ENCODE measurements around the gene ZNF837. TPM values are rescaled to one million over a fixed set of nuclear protein-coding genes. Genes with fewer than 3 reads are reported as not detected.
A peak's percentile ranks its signal among the peaks of the same experiment; 100 is the strongest.

Gene ZNF837
- total and polyA plus RNA-seq, 2 of the 13 experiments (the other 11 are each of a cell fraction or from before 2014, with no cell fraction given), result 0.29 to 1.3 TPM

- peak; percentile 15; the same call in 1 of the 2 replicates for TF ChIP-seq ZHX2 (IDR thresholded peaks at IDR 0.05; ENCODE audit: low read depth)
- peak; percentile 79; the same call in 1 of the 2 replicates for TF ChIP-seq ZHX2 (CRISPR knock-in tag; IDR thresholded peaks at IDR 0.05; ENCODE audit: borderline replicate concordance)
- TF ChIP-seq CBX2 (IDR thresholded peaks at IDR 0.05; ENCODE audit: low read depth, low read length), result no peak
- TF ChIP-seq CBX2 (CRISPR knock-in tag; IDR thresholded peaks at IDR 0.05; ENCODE audit: low read depth), result no peak
- peak; percentile 71; the same call in 1 of the 2 replicates for TF ChIP-seq SP4 (CRISPR knock-in tag; IDR thresholded peaks at IDR 0.05)
- TF ChIP-seq, protein P1, sequence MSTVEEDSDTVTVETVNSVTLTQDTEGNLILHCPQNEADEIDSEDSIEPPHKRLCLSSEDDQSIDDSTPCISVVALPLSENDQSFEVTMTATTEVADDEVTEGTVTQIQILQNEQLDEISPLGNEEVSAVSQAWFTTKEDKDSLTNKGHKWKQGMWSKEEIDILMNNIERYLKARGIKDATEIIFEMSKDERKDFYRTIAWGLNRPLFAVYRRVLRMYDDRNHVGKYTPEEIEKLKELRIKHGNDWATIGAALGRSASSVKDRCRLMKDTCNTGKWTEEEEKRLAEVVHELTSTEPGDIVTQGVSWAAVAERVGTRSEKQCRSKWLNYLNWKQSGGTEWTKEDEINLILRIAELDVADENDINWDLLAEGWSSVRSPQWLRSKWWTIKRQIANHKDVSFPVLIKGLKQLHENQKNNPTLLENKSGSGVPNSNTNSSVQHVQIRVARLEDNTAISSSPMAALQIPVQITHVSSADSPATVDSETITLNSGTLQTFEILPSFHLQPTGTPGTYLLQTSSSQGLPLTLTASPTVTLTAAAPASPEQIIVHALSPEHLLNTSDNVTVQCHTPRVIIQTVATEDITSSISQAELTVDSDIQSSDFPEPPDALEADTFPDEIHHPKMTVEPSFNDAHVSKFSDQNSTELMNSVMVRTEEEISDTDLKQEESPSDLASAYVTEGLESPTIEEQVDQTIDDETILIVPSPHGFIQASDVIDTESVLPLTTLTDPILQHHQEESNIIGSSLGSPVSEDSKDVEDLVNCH (CRISPR knock-in tag; IDR thresholded peaks at IDR 0.05), result no peak
- TF ChIP-seq, protein P2, sequence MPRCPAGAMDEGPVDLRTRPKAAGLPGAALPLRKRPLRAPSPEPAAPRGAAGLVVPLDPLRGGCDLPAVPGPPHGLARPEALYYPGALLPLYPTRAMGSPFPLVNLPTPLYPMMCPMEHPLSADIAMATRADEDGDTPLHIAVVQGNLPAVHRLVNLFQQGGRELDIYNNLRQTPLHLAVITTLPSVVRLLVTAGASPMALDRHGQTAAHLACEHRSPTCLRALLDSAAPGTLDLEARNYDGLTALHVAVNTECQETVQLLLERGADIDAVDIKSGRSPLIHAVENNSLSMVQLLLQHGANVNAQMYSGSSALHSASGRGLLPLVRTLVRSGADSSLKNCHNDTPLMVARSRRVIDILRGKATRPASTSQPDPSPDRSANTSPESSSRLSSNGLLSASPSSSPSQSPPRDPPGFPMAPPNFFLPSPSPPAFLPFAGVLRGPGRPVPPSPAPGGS (CRISPR knock-in tag; IDR thresholded peaks at IDR 0.05), result no peak; the same call in none of the 2 replicates
- peak; percentile 63 for TF ChIP-seq ARID5B (CRISPR knock-in tag; IDR thresholded peaks at IDR 0.05)
- TF ChIP-seq SAP130 (CRISPR knock-in tag; IDR thresholded peaks at IDR 0.05; ENCODE audit: low read depth), result peak; percentile 99
- no peak for TF ChIP-seq ELF4 (CRISPR knock-in tag; IDR thresholded peaks at IDR 0.05; ENCODE audit: borderline replicate concordance)
- no peak for TF ChIP-seq ZKSCAN1 (IDR thresholded peaks at IDR 0.05; ENCODE audit: low read length)
- TF ChIP-seq HNRNPL (IDR thresholded peaks at IDR 0.05; ENCODE audit: low read depth, low read length), result no peak
- TF ChIP-seq ZNF138 (CRISPR knock-in tag; IDR thresholded peaks at IDR 0.05; ENCODE audit: low read depth), result no peak
Measured at GRCh38 chr19:58362272-58362994, 18.4 kb downstream of the ZNF837 start, which contains the start of gene ZNF497 (continued).
